HEK293T (cell line): ENCODE measurements around the gene ANKS1B.

ENCODE experiments used
- CTCF ChIA-PET: fragments of 350-600 bp; formaldehyde crosslinking; extraction: SDS; loops from one replicate; lab custom pipeline; 2021; ENCODE audit warnings: antibody characterized with exemption, inconsistent platforms; lab: Yijun Ruan, JAX
- POLR2A ChIA-PET: fragments of 350-600 bp; formaldehyde crosslinking; extraction: SDS; loops from one replicate; lab custom pipeline; 2020; ENCODE audit warnings: antibody characterized with exemption, inconsistent platforms; lab: Yijun Ruan, JAX
- DNase-seq: peaks from one replicate; pipeline ENCODE4 v3.0.0; 2012; ENCODE audit warnings: mixed read lengths; ENCODE audit errors: extremely low spot score
- ARNT ChIP-seq: fragments of 450-650 bp; IDR thresholded peaks from 2 replicates; pipeline ENCODE4 v1.6.1; 2017; ENCODE audit warnings: mild to moderate bottlenecking
- BHLHE40 ChIP-seq: fragments of 450-650 bp; IDR thresholded peaks from 2 replicates; pipeline ENCODE4 v1.6.1; 2016; ENCODE audit warnings: mild to moderate bottlenecking, moderate library complexity, borderline replicate concordance
- CTBP1 ChIP-seq: fragments of 450-650 bp; IDR thresholded peaks from 2 replicates; pipeline ENCODE4 v1.6.1; 2016; ENCODE audit warnings: borderline replicate concordance
- ELF4 ChIP-seq: fragments of 450-650 bp; IDR thresholded peaks from 2 replicates; pipeline ENCODE4 v1.6.1; 2017; ENCODE audit warnings: antibody characterized with exemption
- FOXA1 ChIP-seq: fragments of 450-650 bp; IDR thresholded peaks from 2 replicates; pipeline ENCODE4 v1.6.1; 2016; ENCODE audit warnings: mild to moderate bottlenecking
- FOXK2 ChIP-seq: fragments of 450-650 bp; IDR thresholded peaks from 2 replicates; pipeline ENCODE4 v1.6.1; 2016; ENCODE audit warnings: mild to moderate bottlenecking
- FOXM1 ChIP-seq: fragments of 450-650 bp; IDR thresholded peaks from 2 replicates; pipeline ENCODE4 v1.6.1; 2017; ENCODE audit warnings: mild to moderate bottlenecking, borderline replicate concordance
- HDGF ChIP-seq: fragments of 450-650 bp; IDR thresholded peaks from 2 replicates; pipeline ENCODE4 v1.6.1; 2017; ENCODE audit warnings: antibody characterized with exemption, borderline replicate concordance
- L3MBTL2 ChIP-seq: fragments of 450-650 bp; conservative IDR thresholded peaks from 2 replicates; pipeline ENCODE4 v1.6.1; 2016; ENCODE audit warnings: mild to moderate bottlenecking
- LEF1 ChIP-seq: fragments of 450-650 bp; IDR thresholded peaks from 2 replicates; pipeline ENCODE4 v1.6.1; 2017; ENCODE audit warnings: mild to moderate bottlenecking, borderline replicate concordance
- NFRKB ChIP-seq: fragments of 450-650 bp; IDR thresholded peaks from 2 replicates; pipeline ENCODE4 v1.6.1; 2016; ENCODE audit warnings: mild to moderate bottlenecking, moderate library complexity
- SP1 ChIP-seq: fragments of 450-650 bp; IDR thresholded peaks from 2 replicates; pipeline ENCODE4 v1.6.1; 2017
- SUZ12 ChIP-seq: fragments of 450-650 bp; IDR thresholded peaks from 2 replicates; pipeline ENCODE4 v1.6.1; 2016; ENCODE audit warnings: mild to moderate bottlenecking
- TARDBP ChIP-seq: fragments of 450-650 bp; IDR thresholded peaks from 2 replicates; pipeline ENCODE4 v1.6.1; 2016
- ZNF384 ChIP-seq: fragments of 450-650 bp; IDR thresholded peaks from 2 replicates; pipeline ENCODE4 v1.6.1; 2016
- TF ChIP-seq, protein P1 (sequence below): fragments of 450-650 bp; IDR thresholded peaks from 2 replicates; pipeline ENCODE4 v1.6.1; 2016

ANKS1B gene

DNA sequence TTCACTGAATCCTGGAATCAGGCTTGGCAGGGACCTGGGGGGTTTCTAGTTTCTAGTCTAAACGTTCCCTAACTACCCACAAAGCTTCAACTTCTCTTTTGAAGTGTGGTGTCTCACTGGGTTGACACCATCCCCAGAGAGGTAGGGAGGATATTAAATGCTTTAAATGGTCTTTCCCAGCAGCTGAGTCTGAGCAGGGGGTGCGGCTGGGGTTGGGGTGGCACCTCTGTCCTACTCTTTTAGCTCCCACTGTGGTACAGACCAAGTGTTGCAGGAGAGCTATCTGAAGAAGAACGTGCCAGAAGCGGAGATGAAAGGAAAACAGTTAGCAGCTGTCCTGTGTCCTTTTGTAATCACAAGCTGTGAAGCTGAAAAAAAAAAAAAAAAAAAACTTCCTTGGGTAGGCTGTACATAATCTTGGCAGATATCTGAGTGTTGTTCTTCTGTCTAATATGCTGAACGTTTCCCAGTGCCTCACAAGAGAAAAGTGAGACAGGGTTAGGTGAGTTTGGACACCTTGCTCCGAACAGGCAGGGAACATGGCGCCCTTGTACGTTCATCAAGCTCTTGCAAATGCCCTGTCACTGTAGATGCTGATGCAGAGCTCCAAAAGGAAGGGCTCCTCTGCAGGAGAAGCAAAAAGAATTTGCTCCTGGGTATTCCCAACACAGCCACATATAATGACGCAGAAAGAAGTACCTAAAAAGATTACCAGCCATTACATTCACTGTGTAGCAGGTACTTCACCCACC is 892.5 kb downstream of the ANKS1B start:
- CTCF ChIA-PET, result no interaction called here
- POLR2A ChIA-PET, result no interaction called here
- DNase-seq, result no peak
- TF ChIP-seq HDGF (no peak), ZNF384 (no peak), L3MBTL2 (no peak), FOXA1 (no peak), SUZ12 (no peak), SP1 (no peak), NFRKB (no peak), BHLHE40 (no peak), ELF4 (no peak), TARDBP (no peak), FOXM1 (no peak), ARNT (no peak), FOXK2 (no peak)
- TF ChIP-seq, protein P1, sequence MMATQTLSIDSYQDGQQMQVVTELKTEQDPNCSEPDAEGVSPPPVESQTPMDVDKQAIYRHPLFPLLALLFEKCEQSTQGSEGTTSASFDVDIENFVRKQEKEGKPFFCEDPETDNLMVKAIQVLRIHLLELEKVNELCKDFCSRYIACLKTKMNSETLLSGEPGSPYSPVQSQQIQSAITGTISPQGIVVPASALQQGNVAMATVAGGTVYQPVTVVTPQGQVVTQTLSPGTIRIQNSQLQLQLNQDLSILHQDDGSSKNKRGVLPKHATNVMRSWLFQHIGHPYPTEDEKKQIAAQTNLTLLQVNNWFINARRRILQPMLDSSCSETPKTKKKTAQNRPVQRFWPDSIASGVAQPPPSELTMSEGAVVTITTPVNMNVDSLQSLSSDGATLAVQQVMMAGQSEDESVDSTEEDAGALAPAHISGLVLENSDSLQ, result no peak

DNA sequence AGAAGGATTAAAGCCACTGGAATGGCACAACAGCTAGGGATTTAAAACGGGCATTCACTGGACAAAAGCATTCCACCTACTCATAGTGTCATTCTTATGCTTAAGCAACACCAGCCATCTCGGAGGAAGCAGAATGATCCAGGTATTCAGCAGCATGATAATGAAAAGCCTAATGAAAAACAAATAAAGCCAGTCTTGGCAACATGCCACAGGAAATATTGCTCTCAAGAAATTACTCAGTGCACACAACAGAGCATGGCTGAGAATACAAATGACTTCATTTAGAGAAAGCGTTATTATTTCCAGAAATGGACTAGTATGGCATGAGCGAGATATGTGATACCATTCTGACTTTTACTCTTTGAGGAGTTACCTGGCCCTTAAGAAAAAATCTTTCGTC is 897.5 kb downstream of the ANKS1B start:
- no peak for DNase-seq
- TF ChIP-seq HDGF (no peak), LEF1 (no peak), FOXK2 (no peak), TARDBP (no peak)
- TF ChIP-seq, protein P1, result no peak
- CTCF ChIA-PET, result no interaction called here
- POLR2A ChIA-PET, result no interaction called here

DNA sequence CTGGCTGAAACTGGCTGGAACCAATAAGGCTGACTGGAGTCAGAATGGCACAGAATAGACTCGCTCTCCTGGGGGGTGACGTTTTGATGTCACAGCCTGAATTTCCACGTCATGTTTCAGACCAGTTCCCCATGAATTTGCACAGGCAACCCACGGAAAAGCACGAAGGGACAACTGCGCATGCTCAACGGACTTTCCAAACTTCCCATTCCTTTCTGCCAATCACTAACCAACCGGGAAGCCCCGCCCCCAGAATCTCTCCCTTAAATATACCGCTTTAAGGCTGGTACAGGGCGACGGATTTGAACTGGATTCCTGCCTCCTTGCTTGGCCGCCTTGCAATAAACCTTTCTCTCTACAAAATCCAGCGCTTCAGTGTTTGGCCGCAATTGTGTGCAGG is 904.9 kb downstream of the ANKS1B start:
- no peak for TF ChIP-seq CTBP1
- TF ChIP-seq FOXM1, result no peak
- no peak for TF ChIP-seq FOXK2
- TF ChIP-seq LEF1, result no peak
- no peak for TF ChIP-seq HDGF
- TF ChIP-seq, protein P1, result no peak
- no peak for TF ChIP-seq SUZ12
- no peak for TF ChIP-seq FOXA1
- TF ChIP-seq SP1, result no peak
- TF ChIP-seq BHLHE40, result no peak
- no peak for TF ChIP-seq TARDBP
- no peak for TF ChIP-seq ZNF384
- no peak for TF ChIP-seq NFRKB
- ChIA-PET POLR2A (no interaction called here), CTCF (no interaction called here)
- no peak for DNase-seq

DNA sequence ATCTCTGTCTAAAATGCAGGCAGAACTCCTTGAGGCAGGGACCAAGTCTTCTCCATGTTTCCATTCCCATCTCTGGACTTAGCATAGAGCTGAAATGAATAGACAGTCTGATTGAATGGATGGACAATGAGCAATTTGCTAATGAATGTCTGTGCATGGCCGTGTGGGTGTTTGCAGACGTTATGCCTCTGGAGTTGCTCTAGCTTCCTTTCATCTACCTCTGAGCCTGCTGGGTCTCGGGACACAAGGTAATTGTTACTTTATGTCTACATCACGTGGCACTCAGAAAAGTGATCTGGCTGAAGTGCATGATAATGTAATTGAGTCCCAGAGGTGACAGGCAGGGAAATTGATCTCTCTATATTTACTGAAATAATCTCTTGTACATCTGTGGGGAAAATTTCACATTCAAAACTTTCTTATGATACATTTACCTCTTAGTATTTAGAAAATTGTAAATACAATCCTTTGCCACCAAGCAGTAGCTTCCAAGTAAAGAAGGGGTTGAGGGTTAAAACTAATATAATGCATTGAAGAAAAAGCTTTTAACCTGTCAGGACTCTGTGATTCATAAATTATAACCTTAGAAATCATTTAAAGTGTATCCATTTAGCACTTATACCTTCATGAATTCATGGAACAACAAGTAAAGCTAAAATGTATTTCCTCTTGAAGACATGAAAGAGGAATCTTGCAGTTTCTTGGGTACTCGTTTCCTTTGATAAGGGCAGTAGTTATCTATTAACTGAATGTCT is 915.6 kb downstream of the ANKS1B start:
- TF ChIP-seq ARNT (no peak), LEF1 (no peak), CTBP1 (no peak), L3MBTL2 (no peak), FOXK2 (no peak), HDGF (no peak), BHLHE40 (no peak), NFRKB (no peak), TARDBP (no peak), ZNF384 (no peak), FOXA1 (no peak)
- TF ChIP-seq, protein P1, result no peak
- POLR2A ChIA-PET, result no interaction called here
- CTCF ChIA-PET, result no interaction called here
- DNase-seq, result no peak

DNA sequence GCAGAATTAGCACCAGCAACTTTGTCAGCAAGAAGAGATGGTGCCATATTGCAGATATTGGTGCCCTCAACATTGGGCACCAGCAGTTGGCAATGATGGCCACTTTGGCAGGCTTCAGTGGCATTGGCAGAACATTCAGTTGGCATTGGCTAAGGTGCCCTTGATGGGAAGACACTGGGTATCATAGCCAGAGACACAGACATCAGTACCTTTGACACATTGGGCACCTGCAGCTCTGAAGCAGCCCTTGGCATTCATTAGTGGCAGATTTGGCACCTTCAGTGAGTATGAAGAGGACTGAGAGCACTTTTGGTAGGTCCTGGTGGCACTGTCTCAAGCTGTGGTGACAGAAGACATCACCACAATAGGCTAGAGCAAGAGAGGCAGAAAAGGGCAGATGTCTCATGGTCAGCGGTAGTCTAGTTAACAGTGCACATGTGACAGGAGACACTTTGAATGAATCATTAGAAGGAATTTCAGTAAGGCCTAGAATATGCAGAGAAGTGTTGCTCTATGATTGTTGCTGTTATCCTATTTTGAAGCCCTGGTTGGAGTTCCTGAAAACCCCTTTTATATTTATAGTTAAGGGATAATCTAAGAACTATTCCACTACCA is 917.5 kb downstream of the ANKS1B start:
- ChIA-PET POLR2A (no interaction called here), CTCF (no interaction called here)
- no peak for TF ChIP-seq FOXK2
- no peak for TF ChIP-seq BHLHE40
- no peak for TF ChIP-seq FOXM1
- no peak for TF ChIP-seq NFRKB
- TF ChIP-seq ELF4, result no peak
- TF ChIP-seq, protein P1, result no peak
- no peak for TF ChIP-seq L3MBTL2
- no peak for TF ChIP-seq SP1
- no peak for TF ChIP-seq SUZ12
- TF ChIP-seq TARDBP, result no peak
- no peak for TF ChIP-seq LEF1
- no peak for TF ChIP-seq FOXA1
- no peak for TF ChIP-seq HDGF
- TF ChIP-seq CTBP1, result no peak
- TF ChIP-seq ZNF384, result no peak
- TF ChIP-seq ARNT, result no peak
- DNase-seq, result no peak
